HG03108 (cell line): ENCODE measurements around the gene CENPF.

Source experiments
- ATAC-seq: cut with Tn5 transposase; IDR thresholded peaks from one replicate; pipeline ENCODE4 v1.9.1; 2021; ENCODE audit warnings: moderate library complexity; ENCODE audit not compliant: unreplicated experiment

Gene CENPF

GRCh38 chr1:214615109-214615508 lies 12.1 kb downstream of the CENPF start:
- no peak for ATAC-seq

DNA sequence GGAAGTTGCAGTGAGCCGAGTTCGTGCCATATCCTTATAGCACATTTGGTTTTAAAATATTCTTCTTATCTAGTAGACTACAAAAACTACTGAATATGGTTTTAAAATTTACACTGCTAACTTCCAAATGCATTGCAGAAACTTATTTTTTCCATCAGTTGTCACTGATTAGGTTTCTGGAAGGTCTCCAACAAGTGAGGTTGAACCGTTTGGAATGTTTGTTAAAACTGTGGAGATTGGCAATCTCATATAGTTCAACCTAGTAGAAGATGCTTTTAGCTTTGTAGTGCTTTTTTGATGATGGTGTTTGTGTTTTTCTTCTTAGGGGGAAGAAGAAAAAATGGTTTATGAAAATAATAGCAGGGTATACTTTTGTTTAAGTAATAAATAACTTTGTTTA lies 12.9 kb downstream of the CENPF start:
- no peak for ATAC-seq

GRCh38 chr1:214617246-214617645 lies 14.3 kb downstream of the CENPF start:
- no peak for ATAC-seq

DNA sequence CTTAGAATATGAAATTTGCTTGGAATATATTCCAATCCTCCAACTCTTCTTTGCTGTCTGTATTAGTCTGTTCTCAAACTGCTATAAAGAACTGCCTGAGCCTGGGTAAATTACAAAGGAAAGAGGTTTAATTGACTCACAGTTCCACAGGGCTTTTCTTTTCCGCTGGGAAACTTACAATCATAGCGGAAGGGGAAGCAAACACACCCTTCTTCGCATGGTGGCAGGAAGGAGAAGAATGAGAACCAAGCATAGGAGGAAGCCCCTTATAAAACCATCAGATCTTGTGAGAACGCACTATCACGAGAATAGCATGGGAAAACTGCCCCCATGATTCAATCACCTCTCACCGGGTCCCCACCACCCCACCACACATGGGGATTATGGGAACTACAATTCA lies 14.8 kb downstream of the CENPF start:
- no peak for ATAC-seq

GRCh38 chr1:214621236-214621635 lies 18.2 kb downstream of the CENPF start:
- no peak for ATAC-seq

GRCh38 chr1:214623430-214623829 lies 20.4 kb downstream of the CENPF start:
- ATAC-seq: no peak

GRCh38 chr1:214632091-214632490 lies 29.1 kb downstream of the CENPF start:
- no peak for ATAC-seq

- ATAC-seq: no peak
Observed at GRCh38 chr1:214633686-214634085, 30.7 kb downstream of the CENPF start.

- no peak for ATAC-seq
Observed at GRCh38 chr1:214634267-214634666, 31.3 kb downstream of the CENPF start.

GRCh38 chr1:214635086-214635485 lies 32.1 kb downstream of the CENPF start:
- no peak for ATAC-seq

GRCh38 chr1:214635506-214635905 lies 32.5 kb downstream of the CENPF start:
- no peak for ATAC-seq

DNA sequence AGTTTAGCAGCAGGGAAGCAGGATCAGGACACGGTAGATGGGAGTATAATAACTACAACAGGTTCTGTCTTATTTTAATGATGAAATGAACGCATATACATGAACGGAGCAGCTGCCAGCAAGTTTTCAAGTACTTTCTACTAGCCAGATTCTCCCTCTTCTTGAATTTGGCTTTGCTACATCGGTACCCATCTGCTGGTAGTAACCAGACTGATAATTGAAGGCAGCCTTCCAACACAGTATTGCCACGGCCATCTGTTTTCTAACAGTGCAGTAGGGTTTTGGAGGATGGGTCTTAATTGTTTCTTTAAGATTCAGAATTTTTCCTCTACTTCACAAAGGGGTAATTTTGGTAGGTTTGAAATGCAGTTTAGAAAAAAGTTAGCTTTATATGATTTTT lies 33.4 kb downstream of the CENPF start:
- no peak for ATAC-seq

DNA sequence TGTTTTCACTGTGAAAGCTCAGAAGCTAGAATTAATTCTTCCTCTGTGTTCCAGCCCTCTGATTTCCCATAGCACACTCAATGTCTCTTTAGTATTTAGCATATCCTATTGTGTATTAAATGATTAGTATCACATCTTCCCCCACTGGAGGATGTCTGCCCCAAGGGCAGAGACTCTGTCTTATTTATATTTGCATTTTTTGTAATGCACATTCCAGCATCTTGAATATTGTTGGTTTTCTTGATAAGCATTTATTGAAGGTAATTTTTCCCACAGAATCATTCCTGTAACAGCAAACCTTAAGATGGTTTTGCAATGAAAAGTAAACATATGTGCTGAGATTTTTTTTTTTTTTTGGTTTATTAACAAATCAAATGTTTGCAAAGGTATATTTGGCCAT lies 34.1 kb downstream of the CENPF start:
- ATAC-seq: no peak

- ATAC-seq: no peak
Observed at GRCh38 chr1:214637722-214638458, 34.9 kb downstream of the CENPF start.

DNA sequence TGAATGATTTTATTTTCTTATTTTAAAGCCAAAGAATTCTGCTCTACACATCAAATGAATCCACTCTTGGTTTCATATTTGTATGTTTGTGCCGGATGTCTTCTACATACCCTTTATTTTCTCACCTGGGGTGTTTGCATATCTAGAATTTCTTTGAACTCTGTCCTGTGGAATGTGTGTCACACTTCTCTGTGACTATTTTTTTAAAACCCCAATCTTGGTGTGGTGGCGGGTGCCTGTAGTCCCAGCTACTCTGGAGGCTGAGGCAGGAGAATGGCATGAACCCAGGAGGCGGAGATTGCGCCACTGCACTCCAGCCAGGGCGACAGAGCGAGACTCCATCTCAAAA lies 35.4 kb downstream of the CENPF start:
- ATAC-seq: no peak

- ATAC-seq: no peak
Observed at GRCh38 chr1:214638997-214639396, 36.0 kb downstream of the CENPF start.

- ATAC-seq: no peak
Observed at GRCh38 chr1:214640431-214641213, 37.6 kb downstream of the CENPF start.

DNA sequence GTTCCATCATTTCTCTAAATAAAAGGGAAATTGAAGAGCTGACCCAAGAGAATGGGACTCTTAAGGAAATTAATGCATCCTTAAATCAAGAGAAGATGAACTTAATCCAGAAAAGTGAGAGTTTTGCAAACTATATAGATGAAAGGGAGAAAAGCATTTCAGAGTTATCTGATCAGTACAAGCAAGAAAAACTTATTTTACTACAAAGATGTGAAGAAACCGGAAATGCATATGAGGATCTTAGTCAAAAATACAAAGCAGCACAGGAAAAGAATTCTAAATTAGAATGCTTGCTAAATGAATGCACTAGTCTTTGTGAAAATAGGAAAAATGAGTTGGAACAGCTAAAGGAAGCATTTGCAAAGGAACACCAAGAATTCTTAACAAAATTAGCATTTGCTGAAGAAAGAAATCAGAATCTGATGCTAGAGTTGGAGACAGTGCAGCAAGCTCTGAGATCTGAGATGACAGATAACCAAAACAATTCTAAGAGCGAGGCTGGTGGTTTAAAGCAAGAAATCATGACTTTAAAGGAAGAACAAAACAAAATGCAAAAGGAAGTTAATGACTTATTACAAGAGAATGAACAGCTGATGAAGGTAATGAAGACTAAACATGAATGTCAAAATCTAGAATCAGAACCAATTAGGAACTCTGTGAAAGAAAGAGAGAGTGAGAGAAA lies 38.4 kb downstream of the CENPF start:
- ATAC-seq: no peak

DNA sequence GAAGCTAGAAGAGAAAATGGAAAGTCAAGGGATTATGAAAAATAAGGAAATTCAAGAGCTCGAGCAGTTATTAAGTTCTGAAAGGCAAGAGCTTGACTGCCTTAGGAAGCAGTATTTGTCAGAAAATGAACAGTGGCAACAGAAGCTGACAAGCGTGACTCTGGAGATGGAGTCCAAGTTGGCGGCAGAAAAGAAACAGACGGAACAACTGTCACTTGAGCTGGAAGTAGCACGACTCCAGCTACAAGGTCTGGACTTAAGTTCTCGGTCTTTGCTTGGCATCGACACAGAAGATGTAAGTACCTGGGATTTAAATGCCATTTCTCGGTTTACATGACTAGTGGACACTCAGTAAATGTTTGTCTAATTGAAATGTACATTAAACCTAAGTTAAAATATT lies 40.0 kb downstream of the CENPF start:
- ATAC-seq: no peak

DNA sequence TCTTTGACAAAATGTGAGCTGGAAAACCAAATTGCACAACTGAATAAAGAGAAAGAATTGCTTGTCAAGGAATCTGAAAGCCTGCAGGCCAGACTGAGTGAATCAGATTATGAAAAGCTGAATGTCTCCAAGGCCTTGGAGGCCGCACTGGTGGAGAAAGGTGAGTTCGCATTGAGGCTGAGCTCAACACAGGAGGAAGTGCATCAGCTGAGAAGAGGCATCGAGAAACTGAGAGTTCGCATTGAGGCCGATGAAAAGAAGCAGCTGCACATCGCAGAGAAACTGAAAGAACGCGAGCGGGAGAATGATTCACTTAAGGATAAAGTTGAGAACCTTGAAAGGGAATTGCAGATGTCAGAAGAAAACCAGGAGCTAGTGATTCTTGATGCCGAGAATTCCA lies 42.7 kb downstream of the CENPF start:
- no peak for ATAC-seq

GRCh38 chr1:214648801-214649200 lies 45.8 kb downstream of the CENPF start:
- ATAC-seq: no peak

DNA sequence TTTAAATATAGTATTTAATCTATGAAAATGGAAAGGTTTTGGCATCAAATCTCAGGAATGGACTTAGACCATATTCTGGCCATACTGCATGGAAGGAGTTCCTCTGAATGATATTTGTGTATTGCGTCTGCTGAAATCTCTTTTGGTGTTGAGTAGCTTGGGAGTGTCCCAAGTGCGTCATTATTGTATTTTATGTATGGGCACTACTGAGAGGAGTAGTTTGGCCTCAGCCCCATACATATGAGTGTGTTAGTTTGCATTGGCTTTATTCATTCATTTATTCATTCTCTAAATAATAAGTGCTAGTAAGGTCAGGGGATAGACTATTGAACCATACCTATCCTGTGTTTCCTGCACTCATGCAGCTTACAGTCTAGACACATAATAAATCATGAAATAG lies 46.6 kb downstream of the CENPF start:
- no peak for ATAC-seq
